ENCODE results near the gene SMIM5.
A peak's percentile ranks its signal among the peaks of the same experiment; 100 is the strongest.

SMIM5 gene

GRCh38 chr17:75667825-75668224 lies 34.6 kb downstream of the SMIM5 start:
- DNase-seq (ENCODE audit: low spot score) = no peak

DNA sequence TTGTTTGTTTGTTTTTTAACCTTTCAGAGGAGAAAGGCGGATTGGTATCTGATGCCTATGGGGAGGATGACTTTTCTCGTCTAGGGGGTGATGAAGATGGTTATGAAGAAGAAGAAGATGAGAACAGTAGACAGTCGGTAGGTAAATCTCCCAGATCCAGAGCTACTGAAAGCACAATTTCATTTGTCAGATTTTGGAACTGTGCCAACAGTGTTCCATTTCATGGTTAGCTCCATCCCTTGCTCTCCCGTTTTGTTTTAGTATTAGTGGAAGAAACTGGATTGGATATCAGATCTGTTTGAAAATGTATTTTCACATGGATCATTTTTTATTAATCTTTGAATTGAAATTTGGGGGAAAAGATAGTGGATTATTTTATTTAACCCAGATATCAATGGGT lies 35.3 kb downstream of the SMIM5 start:
- no peak for DNase-seq (ENCODE audit: low spot score)

- DNase-seq (ENCODE audit: low spot score) = no peak
Measured at GRCh38 chr17:75670868-75671267, 37.6 kb downstream of the SMIM5 start.

GRCh38 chr17:75672011-75672410 lies 38.8 kb downstream of the SMIM5 start:
- no peak for DNase-seq (ENCODE audit: low spot score)

- no peak for DNase-seq (ENCODE audit: low spot score)
Measured at GRCh38 chr17:75673487-75673886, 40.3 kb downstream of the SMIM5 start.

DNA sequence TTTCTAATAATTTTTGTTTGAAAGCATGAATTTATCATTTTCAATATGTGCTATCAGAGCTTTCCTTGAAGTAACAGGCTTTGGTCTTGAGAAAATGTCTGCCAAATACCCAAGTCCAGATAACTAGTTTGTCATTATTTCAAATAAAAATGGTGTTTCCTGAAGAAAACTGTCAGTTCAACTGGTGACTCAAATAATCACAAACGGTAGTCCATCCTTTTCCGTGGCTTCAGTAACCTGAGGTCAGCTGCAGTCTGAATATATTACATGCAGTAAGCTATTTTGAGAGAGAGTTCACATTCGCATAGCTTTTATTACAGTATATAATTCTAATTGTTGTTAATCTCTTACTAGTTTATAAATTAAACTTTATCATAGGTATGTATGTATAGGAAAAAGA lies 43.2 kb downstream of the SMIM5 start:
- DNase-seq (ENCODE audit: low spot score) = no peak

GRCh38 chr17:75679706-75680211 lies 46.5 kb downstream of the SMIM5 start:
- no peak for DNase-seq (ENCODE audit: low spot score)

GRCh38 chr17:75680431-75680830 lies 47.2 kb downstream of the SMIM5 start:
- DNase-seq (ENCODE audit: low spot score) = no peak

- DNase-seq (ENCODE audit: low spot score) = no peak
Measured at GRCh38 chr17:75681289-75681688, 48.1 kb downstream of the SMIM5 start.

- no peak for DNase-seq (ENCODE audit: low spot score)
Measured at GRCh38 chr17:75683583-75683982, 50.3 kb downstream of the SMIM5 start.

GRCh38 chr17:75684249-75684648 lies 51.0 kb downstream of the SMIM5 start:
- DNase-seq (ENCODE audit: low spot score) = no peak

DNA sequence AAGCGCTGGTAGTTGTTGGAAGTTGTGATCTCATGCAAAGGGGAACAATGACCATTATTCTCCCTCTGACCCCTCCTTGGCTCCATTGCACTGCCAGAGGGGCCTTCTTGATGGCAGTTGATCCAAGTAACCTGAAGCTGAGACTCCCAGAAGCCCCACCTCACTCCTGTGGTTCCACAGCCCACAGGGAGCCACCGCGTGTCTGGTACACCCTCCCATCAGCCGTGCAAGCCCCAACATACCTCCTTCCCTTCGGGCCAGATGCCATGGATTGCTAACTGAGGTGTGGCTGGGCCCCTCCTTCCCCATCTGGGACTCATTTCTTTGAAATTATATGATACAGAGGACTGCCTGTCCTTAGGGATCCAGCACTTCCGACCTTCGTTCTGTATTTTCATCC lies 51.7 kb downstream of the SMIM5 start:
- DNase-seq (ENCODE audit: low spot score) = no peak

DNA sequence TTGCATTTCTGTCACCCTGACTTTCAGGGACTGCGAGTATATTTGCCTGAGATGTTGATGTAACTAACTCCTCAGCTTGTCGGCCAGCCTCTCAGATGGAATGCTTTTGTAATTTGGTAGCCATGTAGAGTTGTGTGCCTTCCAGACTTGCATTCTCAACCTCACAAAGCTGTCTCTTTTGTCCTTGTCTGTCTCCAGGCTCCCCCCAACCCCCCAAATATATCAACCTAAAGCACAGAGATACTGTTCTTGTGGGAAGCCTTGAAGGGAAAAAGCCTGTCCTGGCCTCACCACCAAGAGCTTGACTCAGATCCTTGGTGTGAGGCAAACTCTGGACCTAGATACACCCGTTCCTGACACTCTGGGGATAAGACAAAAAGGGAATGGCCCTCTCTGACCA lies 52.3 kb downstream of the SMIM5 start:
- DNase-seq (ENCODE audit: low spot score) = no peak

DNA sequence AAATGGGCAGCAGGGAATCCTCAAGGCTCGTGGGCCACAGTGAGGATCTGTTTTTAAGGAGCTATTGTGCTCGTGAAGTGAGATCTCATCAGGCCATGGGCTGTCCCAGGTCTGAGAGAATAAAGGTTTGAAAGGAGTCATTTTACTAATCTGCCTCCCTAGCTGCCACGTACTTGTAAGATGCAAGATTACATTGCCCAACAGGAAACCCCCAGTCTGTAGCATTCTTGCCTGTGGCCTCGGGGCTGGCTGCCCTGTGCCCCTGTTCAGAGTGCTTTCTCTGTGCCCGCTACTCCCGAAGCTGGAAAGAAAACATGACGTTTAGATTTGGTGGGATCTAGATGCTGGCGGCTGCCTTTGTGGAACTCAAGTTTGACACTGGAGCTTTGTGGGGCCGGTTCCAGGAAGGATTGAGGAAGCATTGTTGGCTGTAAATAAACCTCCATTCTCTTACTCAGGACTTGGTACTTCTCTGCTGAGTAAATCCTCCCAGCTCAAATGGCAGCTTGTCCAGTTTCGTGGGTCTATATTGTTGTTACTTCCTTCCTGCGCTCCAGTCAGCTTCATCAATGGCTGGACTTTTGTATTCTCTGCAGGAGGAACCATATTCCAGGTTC lies 55.1 kb downstream of the SMIM5 start:
- no peak for DNase-seq (ENCODE audit: low spot score)

DNA sequence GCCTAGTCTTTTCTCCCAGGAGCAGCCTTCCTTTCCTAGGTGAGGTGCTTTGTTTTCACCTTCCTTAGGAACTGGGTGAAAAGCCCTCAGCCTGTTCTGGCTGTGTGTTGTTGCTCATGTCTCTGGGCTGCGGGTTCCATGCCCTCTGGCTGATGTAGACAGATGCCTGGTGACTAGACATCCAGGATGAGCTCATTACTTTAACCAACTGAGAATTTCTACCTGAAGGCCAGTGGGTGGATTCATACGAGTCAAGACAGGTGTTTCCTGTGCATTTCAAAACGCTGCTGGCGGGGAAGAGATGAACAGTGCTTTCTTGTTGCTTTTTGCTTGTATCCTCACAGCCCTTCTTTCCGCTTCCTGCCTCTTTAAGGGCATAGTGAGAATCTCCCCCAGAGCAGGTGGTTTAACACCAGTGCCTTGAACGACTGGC lies 56.2 kb downstream of the SMIM5 start:
- DNase-seq (ENCODE audit: low spot score) = peak; percentile 69

Data from CD4-positive, alpha-beta T cell treated with Interleukin-6 at 100 ng/mL for 8 hours (primary cell).